GM23338 (cell line): Measurements from ENCODE around the gene SSBP2. TPM values are rescaled to one million over a fixed set of nuclear protein-coding genes. Genes with fewer than 3 reads are reported as not detected.
A peak's percentile ranks its signal among the peaks of the same experiment; 100 is the strongest.

Experiments
- ATAC-seq: fragments of 200-7000 bp; cut with Tn5 transposase; 3 replicates; pipeline ENCODE4 v1.9.1; 2020
- DNase-seq: peaks from one replicate; pipeline ENCODE4 v3.0.0-alpha.2; 2015; ENCODE audit warnings: low spot score
- H2AFZ ChIP-seq: fragments of 200-600 bp; sonication (generic); 2 replicates; pipeline ENCODE4 v1.8.0; 2016; ENCODE audit warnings: antibody characterized with exemption, mild to moderate bottlenecking, moderate library complexity
- H3F3A ChIP-seq: fragments of 200-600 bp; sonication (generic); replicated peaks from 2 replicates; pipeline ENCODE4 v1.8.0; 2017; ENCODE audit warnings: antibody characterized with exemption, mixed run types, low read depth
- H3K27ac ChIP-seq: fragments of 200-600 bp; sonication (generic); 2 replicates; pipeline ENCODE4 v1.6.1; 2016; ENCODE audit warnings: low read depth
- H3K27me3 ChIP-seq: fragments of 200-600 bp; sonication (generic); 2 replicates; pipeline ENCODE4 v1.8.0; 2016; ENCODE audit warnings: mild to moderate bottlenecking, mixed run types, moderate library complexity; ENCODE audit not compliant: insufficient read depth
- H3K36me3 ChIP-seq: fragments of 200-600 bp; sonication (generic); 2 replicates; pipeline ENCODE4 v1.8.0; 2016; ENCODE audit warnings: mild to moderate bottlenecking; ENCODE audit not compliant: insufficient read depth
- H3K4me1 ChIP-seq: fragments of 200-600 bp; sonication (generic); 2 replicates; pipeline ENCODE4 v1.8.0; 2016; ENCODE audit warnings: mild to moderate bottlenecking, moderate library complexity; ENCODE audit not compliant: insufficient read depth
- H3K4me2 ChIP-seq: fragments of 200-600 bp; sonication (generic); 2 replicates; pipeline ENCODE4 v1.7.1; 2017; ENCODE audit warnings: mixed run types
- H3K4me3 ChIP-seq: fragments of 200-600 bp; sonication (generic); 2 replicates; pipeline ENCODE4 v1.6.1; 2016; ENCODE audit warnings: mixed run types
- H3K79me2 ChIP-seq: fragments of 200-600 bp; sonication (generic); replicated peaks from 2 replicates; pipeline ENCODE4 v1.8.0; 2017; ENCODE audit warnings: mild to moderate bottlenecking; ENCODE audit not compliant: insufficient read depth
- H3K9me2 ChIP-seq: fragments of 200-600 bp; sonication (generic); 2 replicates; pipeline ENCODE4 v1.8.0; 2017; ENCODE audit not compliant: insufficient read depth
- H4K20me1 ChIP-seq: fragments of 200-600 bp; sonication (generic); replicated peaks from 2 replicates; pipeline ENCODE4 v1.8.0; 2017; ENCODE audit warnings: mild to moderate bottlenecking; ENCODE audit not compliant: insufficient read depth
- H3K27ac Mint-ChIP-seq: 2 replicates; pipeline ENCODE4 v1.8.0; 2020; ENCODE audit warnings: inconsistent platforms, mild to moderate bottlenecking, moderate library complexity, mixed read lengths
- H3K27me3 Mint-ChIP-seq: 3 replicates; pipeline ENCODE4 v1.8.0; 2022; ENCODE audit warnings: low read depth, mild to moderate bottlenecking, moderate library complexity, mixed read lengths, inconsistent platforms; ENCODE audit not compliant: insufficient read depth, poor library complexity
- H3K36me3 Mint-ChIP-seq: 3 replicates; pipeline ENCODE4 v1.8.0; 2021; ENCODE audit warnings: low read depth, mild to moderate bottlenecking, inconsistent platforms, moderate library complexity, mixed read lengths
- H3K4me1 Mint-ChIP-seq: 3 replicates; pipeline ENCODE4 v1.8.0; 2020; ENCODE audit warnings: mild to moderate bottlenecking, inconsistent platforms, mixed read lengths
- H3K4me3 Mint-ChIP-seq: 3 replicates; pipeline ENCODE4 v1.8.0; 2021; ENCODE audit warnings: moderate library complexity, mild to moderate bottlenecking, inconsistent platforms, mixed read lengths
- H3K9me3 Mint-ChIP-seq: 3 replicates; pipeline ENCODE4 v1.8.0; 2020; ENCODE audit warnings: moderate library complexity, mild to moderate bottlenecking, inconsistent platforms, mixed read lengths
- EZH2 ChIP-seq: fragments of 200-600 bp; sonication (generic); IDR thresholded peaks from one replicate; pipeline ENCODE4 v1.8.0; 2017; ENCODE audit warnings: antibody characterized with exemption, mild to moderate bottlenecking, low read depth; ENCODE audit not compliant: unreplicated experiment
- EZH2phosphoT487 ChIP-seq: fragments of 200-600 bp; sonication (generic); IDR thresholded peaks from one replicate; pipeline ENCODE4 v1.8.1; 2018; ENCODE audit warnings: antibody characterized with exemption; ENCODE audit not compliant: unreplicated experiment
- JUNB ChIP-seq: IDR thresholded peaks from one replicate; pipeline ENCODE4 v1.6.1; 2016; ENCODE audit warnings: antibody characterized with exemption; ENCODE audit not compliant: unreplicated experiment
- POLR2AphosphoS5 ChIP-seq: IDR thresholded peaks from 2 replicates; pipeline ENCODE4 v1.6.1; 2016; ENCODE audit warnings: antibody characterized with exemption, low read depth
- STAT1 ChIP-seq: IDR thresholded peaks from one replicate; pipeline ENCODE4 v1.6.1; 2016; ENCODE audit warnings: antibody characterized with exemption; ENCODE audit not compliant: unreplicated experiment
- ZNF331 ChIP-seq: fragments of 250-450 bp; sonication (Bioruptor Pico); IDR thresholded peaks from 2 replicates; pipeline ENCODE4 v1.5.0; 2020; ENCODE audit warnings: low read depth, mild to moderate bottlenecking, moderate library complexity
- polyA plus RNA-seq: library from polyadenylated mRNA; unstranded; fragments of >200 nt; fragmentation: Nextera tagmentation; extraction: Ambion mirVana; gene quantifications from 2 replicates; pipeline ENCODE4 v1.2.1, GENCODE V29; 2016
- total RNA-seq: library from RNA; depleted of rRNA; stranded (reverse); fragments of >200 nt; shearing (Covaris generic); gene quantifications from 2 replicates; pipeline ENCODE4 v1.2.3, GENCODE V29; 2014
- TF ChIP-seq, protein P1 (sequence below): IDR thresholded peaks from one replicate; pipeline ENCODE4 v1.6.1; 2018; ENCODE audit warnings: antibody characterized with exemption; ENCODE audit not compliant: unreplicated experiment
- TF ChIP-seq, protein P2 (sequence below), 2 experiments: fragments of 200-600 bp in 1 of 2; sonication (generic) in 1 of 2; conservative IDR thresholded peaks; 2 replicates each; pipeline versions ENCODE4 v1.5.1 to v1.6.1; 2016 to 2017; ENCODE audit warnings: antibody characterized with exemption in 2 of 2, low read depth in 2 of 2, mild to moderate bottlenecking in 2 of 2, moderate library complexity in 1 of 2
- TF ChIP-seq, protein P3 (sequence below): fragments of 250-450 bp; sonication (Bioruptor Pico); IDR thresholded peaks from 2 replicates; pipeline ENCODE4 v1.5.0; 2020; ENCODE audit warnings: mild to moderate bottlenecking, moderate library complexity

The SSBP2 gene
- total and polyA plus RNA-seq, 2 experiments from 2014 or later: 21.5 to 24.7 TPM

DNA sequence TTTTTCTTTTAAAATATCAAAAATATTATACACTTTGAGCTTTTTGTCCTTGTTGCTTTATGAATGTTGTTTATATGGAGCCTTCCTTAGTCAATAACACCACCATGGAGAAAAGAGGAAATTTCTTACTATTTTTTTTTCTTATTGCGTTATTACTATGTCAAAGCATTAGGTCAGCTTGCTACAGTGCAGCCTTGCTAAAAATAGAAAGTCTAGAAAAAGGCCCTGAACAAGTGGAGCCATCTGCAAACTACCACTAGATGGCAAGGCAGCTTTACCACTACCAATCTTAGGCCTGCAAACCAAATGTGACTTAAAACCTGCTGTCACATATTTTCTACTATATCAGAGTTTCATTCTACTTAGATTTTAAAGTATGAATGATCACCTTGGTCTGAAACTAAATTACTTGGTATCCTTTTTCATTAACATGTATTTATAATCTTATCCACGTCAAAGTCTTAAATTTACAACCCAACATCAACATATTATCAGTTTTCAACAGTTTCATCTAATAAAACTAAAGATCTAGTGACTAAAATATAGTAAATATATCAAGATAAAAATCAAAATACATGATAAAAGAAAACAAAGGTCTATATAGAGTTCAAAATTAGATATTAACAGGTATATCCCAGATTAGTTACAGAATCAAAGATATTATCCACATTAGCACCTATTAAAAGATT is 243.9 kb downstream of the SSBP2 start:
- Mint-ChIP-seq H3K4me3 (no peak overlapping the region), H3K9me3 (no peaks in the 10 kb centered on the region), H3K27ac (no peak overlapping the region), H3K36me3 (no peaks in the 10 kb centered on the region; the same call in 2 of the 3 replicates), H3K27me3 (no peaks in the 10 kb centered on the region), H3K4me1 (peaks cover 2% of the 10 kb centered on the region; the same call in 2 of the 3 replicates)
- Histone ChIP-seq H2AFZ (no peak overlapping the region), H3K4me3 (no peak overlapping the region), H3K79me2 (no peaks in the 10 kb centered on the region), H3F3A (no peaks in the 10 kb centered on the region), H3K36me3 (no peaks in the 10 kb centered on the region), H3K27me3 (no peaks in the 10 kb centered on the region), H4K20me1 (no peaks in the 10 kb centered on the region), H3K4me1 (no peaks in the 10 kb centered on the region), H3K4me2 (no peak overlapping the region), H3K9me2 (no peaks in the 10 kb centered on the region), H3K27ac (no peak overlapping the region)
- peak; percentile 83 for DNase-seq
- peak; percentile 96 for ATAC-seq
- TF ChIP-seq, protein P1, sequence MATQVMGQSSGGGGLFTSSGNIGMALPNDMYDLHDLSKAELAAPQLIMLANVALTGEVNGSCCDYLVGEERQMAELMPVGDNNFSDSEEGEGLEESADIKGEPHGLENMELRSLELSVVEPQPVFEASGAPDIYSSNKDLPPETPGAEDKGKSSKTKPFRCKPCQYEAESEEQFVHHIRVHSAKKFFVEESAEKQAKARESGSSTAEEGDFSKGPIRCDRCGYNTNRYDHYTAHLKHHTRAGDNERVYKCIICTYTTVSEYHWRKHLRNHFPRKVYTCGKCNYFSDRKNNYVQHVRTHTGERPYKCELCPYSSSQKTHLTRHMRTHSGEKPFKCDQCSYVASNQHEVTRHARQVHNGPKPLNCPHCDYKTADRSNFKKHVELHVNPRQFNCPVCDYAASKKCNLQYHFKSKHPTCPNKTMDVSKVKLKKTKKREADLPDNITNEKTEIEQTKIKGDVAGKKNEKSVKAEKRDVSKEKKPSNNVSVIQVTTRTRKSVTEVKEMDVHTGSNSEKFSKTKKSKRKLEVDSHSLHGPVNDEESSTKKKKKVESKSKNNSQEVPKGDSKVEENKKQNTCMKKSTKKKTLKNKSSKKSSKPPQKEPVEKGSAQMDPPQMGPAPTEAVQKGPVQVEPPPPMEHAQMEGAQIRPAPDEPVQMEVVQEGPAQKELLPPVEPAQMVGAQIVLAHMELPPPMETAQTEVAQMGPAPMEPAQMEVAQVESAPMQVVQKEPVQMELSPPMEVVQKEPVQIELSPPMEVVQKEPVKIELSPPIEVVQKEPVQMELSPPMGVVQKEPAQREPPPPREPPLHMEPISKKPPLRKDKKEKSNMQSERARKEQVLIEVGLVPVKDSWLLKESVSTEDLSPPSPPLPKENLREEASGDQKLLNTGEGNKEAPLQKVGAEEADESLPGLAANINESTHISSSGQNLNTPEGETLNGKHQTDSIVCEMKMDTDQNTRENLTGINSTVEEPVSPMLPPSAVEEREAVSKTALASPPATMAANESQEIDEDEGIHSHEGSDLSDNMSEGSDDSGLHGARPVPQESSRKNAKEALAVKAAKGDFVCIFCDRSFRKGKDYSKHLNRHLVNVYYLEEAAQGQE: no peak
- TF ChIP-seq EZH2: no peak
- TF ChIP-seq POLR2AphosphoS5: no peak
- TF ChIP-seq ZNF331 (CRISPR knock-in tag): no peak
- TF ChIP-seq EZH2phosphoT487: no peak
- TF ChIP-seq STAT1: no peak
- TF ChIP-seq JUNB: no peak
- TF ChIP-seq, protein P2, sequence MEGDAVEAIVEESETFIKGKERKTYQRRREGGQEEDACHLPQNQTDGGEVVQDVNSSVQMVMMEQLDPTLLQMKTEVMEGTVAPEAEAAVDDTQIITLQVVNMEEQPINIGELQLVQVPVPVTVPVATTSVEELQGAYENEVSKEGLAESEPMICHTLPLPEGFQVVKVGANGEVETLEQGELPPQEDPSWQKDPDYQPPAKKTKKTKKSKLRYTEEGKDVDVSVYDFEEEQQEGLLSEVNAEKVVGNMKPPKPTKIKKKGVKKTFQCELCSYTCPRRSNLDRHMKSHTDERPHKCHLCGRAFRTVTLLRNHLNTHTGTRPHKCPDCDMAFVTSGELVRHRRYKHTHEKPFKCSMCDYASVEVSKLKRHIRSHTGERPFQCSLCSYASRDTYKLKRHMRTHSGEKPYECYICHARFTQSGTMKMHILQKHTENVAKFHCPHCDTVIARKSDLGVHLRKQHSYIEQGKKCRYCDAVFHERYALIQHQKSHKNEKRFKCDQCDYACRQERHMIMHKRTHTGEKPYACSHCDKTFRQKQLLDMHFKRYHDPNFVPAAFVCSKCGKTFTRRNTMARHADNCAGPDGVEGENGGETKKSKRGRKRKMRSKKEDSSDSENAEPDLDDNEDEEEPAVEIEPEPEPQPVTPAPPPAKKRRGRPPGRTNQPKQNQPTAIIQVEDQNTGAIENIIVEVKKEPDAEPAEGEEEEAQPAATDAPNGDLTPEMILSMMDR (conservative IDR thresholded peaks at IDR 0.05; ENCODE audit: low read depth in 2 of 2): peak; percentile 87 to 90
- TF ChIP-seq, protein P3, sequence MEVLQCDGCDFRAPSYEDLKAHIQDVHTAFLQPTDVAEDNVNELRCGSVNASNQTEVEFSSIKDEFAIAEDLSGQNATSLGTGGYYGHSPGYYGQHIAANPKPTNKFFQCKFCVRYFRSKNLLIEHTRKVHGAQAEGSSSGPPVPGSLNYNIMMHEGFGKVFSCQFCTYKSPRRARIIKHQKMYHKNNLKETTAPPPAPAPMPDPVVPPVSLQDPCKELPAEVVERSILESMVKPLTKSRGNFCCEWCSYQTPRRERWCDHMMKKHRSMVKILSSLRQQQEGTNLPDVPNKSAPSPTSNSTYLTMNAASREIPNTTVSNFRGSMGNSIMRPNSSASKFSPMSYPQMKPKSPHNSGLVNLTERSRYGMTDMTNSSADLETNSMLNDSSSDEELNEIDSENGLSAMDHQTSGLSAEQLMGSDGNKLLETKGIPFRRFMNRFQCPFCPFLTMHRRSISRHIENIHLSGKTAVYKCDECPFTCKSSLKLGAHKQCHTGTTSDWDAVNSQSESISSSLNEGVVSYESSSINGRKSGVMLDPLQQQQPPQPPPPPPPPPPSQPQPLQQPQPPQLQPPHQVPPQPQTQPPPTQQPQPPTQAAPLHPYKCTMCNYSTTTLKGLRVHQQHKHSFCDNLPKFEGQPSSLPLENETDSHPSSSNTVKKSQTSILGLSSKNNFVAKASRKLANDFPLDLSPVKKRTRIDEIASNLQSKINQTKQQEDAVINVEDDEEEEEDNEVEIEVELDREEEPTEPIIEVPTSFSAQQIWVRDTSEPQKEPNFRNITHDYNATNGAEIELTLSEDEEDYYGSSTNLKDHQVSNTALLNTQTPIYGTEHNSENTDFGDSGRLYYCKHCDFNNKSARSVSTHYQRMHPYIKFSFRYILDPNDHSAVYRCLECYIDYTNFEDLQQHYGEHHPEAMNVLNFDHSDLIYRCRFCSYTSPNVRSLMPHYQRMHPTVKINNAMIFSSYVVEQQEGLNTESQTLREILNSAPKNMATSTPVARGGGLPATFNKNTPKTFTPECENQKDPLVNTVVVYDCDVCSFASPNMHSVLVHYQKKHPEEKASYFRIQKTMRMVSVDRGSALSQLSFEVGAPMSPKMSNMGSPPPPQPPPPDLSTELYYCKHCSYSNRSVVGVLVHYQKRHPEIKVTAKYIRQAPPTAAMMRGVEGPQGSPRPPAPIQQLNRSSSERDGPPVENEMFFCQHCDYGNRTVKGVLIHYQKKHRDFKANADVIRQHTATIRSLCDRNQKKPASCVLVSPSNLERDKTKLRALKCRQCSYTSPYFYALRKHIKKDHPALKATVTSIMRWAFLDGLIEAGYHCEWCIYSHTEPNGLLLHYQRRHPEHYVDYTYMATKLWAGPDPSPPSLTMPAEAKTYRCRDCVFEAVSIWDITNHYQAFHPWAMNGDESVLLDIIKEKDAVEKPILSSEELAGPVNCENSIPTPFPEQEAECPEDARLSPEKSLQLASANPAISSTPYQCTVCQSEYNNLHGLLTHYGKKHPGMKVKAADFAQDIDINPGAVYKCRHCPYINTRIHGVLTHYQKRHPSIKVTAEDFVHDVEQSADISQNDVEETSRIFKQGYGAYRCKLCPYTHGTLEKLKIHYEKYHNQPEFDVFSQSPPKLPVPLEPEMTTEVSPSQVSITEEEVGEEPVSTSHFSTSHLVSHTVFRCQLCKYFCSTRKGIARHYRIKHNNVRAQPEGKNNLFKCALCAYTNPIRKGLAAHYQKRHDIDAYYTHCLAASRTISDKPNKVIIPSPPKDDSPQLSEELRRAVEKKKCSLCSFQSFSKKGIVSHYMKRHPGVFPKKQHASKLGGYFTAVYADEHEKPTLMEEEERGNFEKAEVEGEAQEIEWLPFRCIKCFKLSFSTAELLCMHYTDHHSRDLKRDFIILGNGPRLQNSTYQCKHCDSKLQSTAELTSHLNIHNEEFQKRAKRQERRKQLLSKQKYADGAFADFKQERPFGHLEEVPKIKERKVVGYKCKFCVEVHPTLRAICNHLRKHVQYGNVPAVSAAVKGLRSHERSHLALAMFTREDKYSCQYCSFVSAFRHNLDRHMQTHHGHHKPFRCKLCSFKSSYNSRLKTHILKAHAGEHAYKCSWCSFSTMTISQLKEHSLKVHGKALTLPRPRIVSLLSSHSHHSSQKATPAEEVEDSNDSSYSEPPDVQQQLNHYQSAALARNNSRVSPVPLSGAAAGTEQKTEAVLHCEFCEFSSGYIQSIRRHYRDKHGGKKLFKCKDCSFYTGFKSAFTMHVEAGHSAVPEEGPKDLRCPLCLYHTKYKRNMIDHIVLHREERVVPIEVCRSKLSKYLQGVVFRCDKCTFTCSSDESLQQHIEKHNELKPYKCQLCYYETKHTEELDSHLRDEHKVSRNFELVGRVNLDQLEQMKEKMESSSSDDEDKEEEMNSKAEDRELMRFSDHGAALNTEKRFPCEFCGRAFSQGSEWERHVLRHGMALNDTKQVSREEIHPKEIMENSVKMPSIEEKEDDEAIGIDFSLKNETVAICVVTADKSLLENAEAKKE (CRISPR knock-in tag): no peak
